ENCODE data around the gene PHB1. TPM values are rescaled to one million over a fixed set of nuclear protein-coding genes. Genes with fewer than 3 reads are reported as not detected.

The PHB1 gene
- total and polyA plus RNA-seq, 3 experiments from 2014 or later = 164 to 450 (median 440) TPM

GRCh38 chr17:49444384-49444783 is 29.7 kb upstream of the PHB1 start:
- Histone ChIP-seq H3K4me3 (ENCODE audit: low read length) (no peak overlapping the region), H3K4me1 (ENCODE audit: insufficient read depth, low read length) (no peaks in the 10 kb centered on the region), H3K36me3 (ENCODE audit: insufficient read depth, low read length) (no peaks in the 10 kb centered on the region), H3K27me3 (ENCODE audit: insufficient read depth, low read length, poor library complexity, severe bottlenecking) (peaks cover 4% of the 10 kb centered on the region), H3K9me3 (ENCODE audit: low read length) (no peaks in the 10 kb centered on the region), H3K27ac (ENCODE audit: low read depth, low read length) (no peak overlapping the region)
- no peak for DNase-seq
- Mint-ChIP-seq H3K36me3 (no peaks in the 10 kb centered on the region), H3K27me3 (peaks cover 33 to 46% of the 10 kb centered on the region in 2 donors), H3K4me3 (no peak overlapping the region), H3K27ac (no peak overlapping the region), H3K9me3 (no peaks in the 10 kb centered on the region), H3K4me1 (no peaks in the 10 kb centered on the region)
- POLR2A ChIA-PET = no interaction called here
- CTCF ChIA-PET = no interaction called here

- Histone ChIP-seq H3K4me3 (ENCODE audit: low read length) (no peak overlapping the region), H3K9me3 (ENCODE audit: low read length) (no peaks in the 10 kb centered on the region), H3K27me3 (ENCODE audit: insufficient read depth, low read length, poor library complexity, severe bottlenecking) (peaks cover 4% of the 10 kb centered on the region), H3K4me1 (ENCODE audit: insufficient read depth, low read length) (no peaks in the 10 kb centered on the region), H3K27ac (ENCODE audit: low read depth, low read length) (no peak overlapping the region), H3K36me3 (ENCODE audit: insufficient read depth, low read length) (no peaks in the 10 kb centered on the region)
- POLR2A ChIA-PET = no interaction called here
- H3K36me3 Mint-ChIP-seq = no peaks in the 10 kb centered on the region
- CTCF ChIA-PET = no interaction called here
- H3K27ac Mint-ChIP-seq = no peak overlapping the region
- DNase-seq = no peak
- H3K4me1 Mint-ChIP-seq = no peaks in the 10 kb centered on the region
- H3K27me3 Mint-ChIP-seq = peaks cover 38 to 51% of the 10 kb centered on the region in 2 donors
- H3K4me3 Mint-ChIP-seq = no peak overlapping the region
- no peaks in the 10 kb centered on the region for H3K9me3 Mint-ChIP-seq
These were observed 29.2 kb upstream of the PHB1 start for GRCh38 chr17:49443862-49444261.

GRCh38 chr17:49442041-49442440 is 27.4 kb upstream of the PHB1 start:
- Histone ChIP-seq H3K27ac (ENCODE audit: low read depth, low read length) (no peak overlapping the region), H3K4me1 (ENCODE audit: insufficient read depth, low read length) (no peaks in the 10 kb centered on the region), H3K27me3 (ENCODE audit: insufficient read depth, low read length, poor library complexity, severe bottlenecking) (peaks cover 6% of the 10 kb centered on the region), H3K4me3 (ENCODE audit: low read length) (no peak overlapping the region), H3K9me3 (ENCODE audit: low read length) (no peaks in the 10 kb centered on the region), H3K36me3 (ENCODE audit: insufficient read depth, low read length) (no peaks in the 10 kb centered on the region)
- H3K4me3 Mint-ChIP-seq = no peak overlapping the region
- H3K9me3 Mint-ChIP-seq = no peaks in the 10 kb centered on the region
- ChIA-PET POLR2A (no interaction called here), CTCF (no interaction called here)
- H3K4me1 Mint-ChIP-seq = no peaks in the 10 kb centered on the region
- peak overlapping the region in 1 of 8 donors; percentile 19 for H3K27ac Mint-ChIP-seq
- DNase-seq = no peak
- H3K27me3 Mint-ChIP-seq = peaks cover 45 to 66% of the 10 kb centered on the region in 2 donors
- H3K36me3 Mint-ChIP-seq = no peaks in the 10 kb centered on the region

- Histone ChIP-seq H3K4me3 (ENCODE audit: low read length) (no peak overlapping the region), H3K4me1 (ENCODE audit: insufficient read depth, low read length) (no peaks in the 10 kb centered on the region), H3K27me3 (ENCODE audit: insufficient read depth, low read length, poor library complexity, severe bottlenecking) (peaks cover 7% of the 10 kb centered on the region), H3K9me3 (ENCODE audit: low read length) (no peaks in the 10 kb centered on the region), H3K27ac (ENCODE audit: low read depth, low read length) (no peak overlapping the region), H3K36me3 (ENCODE audit: insufficient read depth, low read length) (no peaks in the 10 kb centered on the region)
- Mint-ChIP-seq H3K4me1 (no peaks in the 10 kb centered on the region), H3K36me3 (no peaks in the 10 kb centered on the region), H3K27ac (no peak overlapping the region), H3K27me3 (peaks cover 48 to 71% of the 10 kb centered on the region in 2 donors), H3K4me3 (no peak overlapping the region), H3K9me3 (no peaks in the 10 kb centered on the region)
- no peak for DNase-seq
- POLR2A ChIA-PET = no interaction called here
- CTCF ChIA-PET = no interaction called here
These were observed 26.9 kb upstream of the PHB1 start for GRCh38 chr17:49441578-49441977.

GRCh38 chr17:49440581-49440980 is 25.9 kb upstream of the PHB1 start:
- no peaks in the 10 kb centered on the region for H3K9me3 ChIP-seq (ENCODE audit: low read length)
- Mint-ChIP-seq H3K27me3 (peaks cover 49 to 81% of the 10 kb centered on the region in 2 donors), H3K27ac (no peak overlapping the region), H3K4me3 (no peak overlapping the region), H3K9me3 (no peaks in the 10 kb centered on the region), H3K36me3 (no peaks in the 10 kb centered on the region), H3K4me1 (no peaks in the 10 kb centered on the region)
- POLR2A ChIA-PET = no interaction called here
- DNase-seq = no peak
- H3K4me1 ChIP-seq (ENCODE audit: insufficient read depth, low read length) = no peaks in the 10 kb centered on the region
- H3K4me3 ChIP-seq (ENCODE audit: low read length) = no peak overlapping the region
- peaks cover 7% of the 10 kb centered on the region for H3K27me3 ChIP-seq (ENCODE audit: insufficient read depth, low read length, poor library complexity, severe bottlenecking)
- CTCF ChIA-PET = no interaction called here
- no peak overlapping the region for H3K27ac ChIP-seq (ENCODE audit: low read depth, low read length)
- no peaks in the 10 kb centered on the region for H3K36me3 ChIP-seq (ENCODE audit: insufficient read depth, low read length)

DNA sequence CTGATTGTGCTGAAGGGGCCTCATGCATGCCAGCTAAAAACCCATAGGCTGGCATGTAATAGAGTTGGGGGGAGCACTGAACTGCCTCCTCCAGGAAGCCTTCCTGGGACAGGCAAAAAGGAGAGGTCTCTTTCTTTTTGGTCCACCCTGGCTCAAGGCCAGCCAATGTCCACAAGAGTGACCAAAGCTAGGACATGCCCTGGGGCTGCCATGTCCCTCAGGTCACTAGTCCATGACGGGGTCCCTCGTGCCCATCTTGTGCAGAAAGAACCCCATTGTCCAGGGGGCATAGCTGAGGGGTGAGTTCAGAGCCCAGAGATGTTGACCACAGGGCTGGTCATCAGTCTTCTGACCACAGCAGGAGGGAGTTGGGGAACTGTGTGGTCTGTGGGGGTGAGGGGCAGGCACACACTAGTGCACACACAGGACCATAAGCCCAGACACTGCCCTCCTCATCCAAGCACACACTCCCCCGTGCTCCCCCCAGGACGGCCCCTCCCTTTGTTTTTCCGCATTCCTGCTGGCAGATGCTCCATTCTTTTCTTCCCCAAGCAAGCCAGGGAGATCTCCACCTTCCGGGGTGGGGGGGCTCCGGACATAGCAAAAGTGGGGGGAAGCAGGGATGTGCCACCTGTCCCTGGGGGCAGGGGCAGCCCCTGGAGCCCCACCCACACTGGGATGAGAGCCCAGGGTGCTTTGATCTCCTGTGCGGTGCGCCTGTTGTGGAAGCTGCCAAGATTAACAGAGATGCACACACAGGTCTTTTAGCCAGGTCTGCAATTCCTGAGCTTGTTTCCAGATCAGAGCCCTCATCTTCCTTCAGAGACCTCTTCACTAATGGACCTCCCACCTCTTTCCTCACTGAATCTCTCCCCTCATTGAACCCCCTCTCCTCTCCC is 25.2 kb upstream of the PHB1 start:
- no peaks in the 10 kb centered on the region for H3K36me3 ChIP-seq (ENCODE audit: insufficient read depth, low read length)
- no peaks in the 10 kb centered on the region for H3K4me1 ChIP-seq (ENCODE audit: insufficient read depth, low read length)
- no peak overlapping the region for H3K4me3 ChIP-seq (ENCODE audit: low read length)
- H3K9me3 ChIP-seq (ENCODE audit: low read length) = no peaks in the 10 kb centered on the region
- Mint-ChIP-seq H3K36me3 (no peaks in the 10 kb centered on the region), H3K9me3 (no peaks in the 10 kb centered on the region), H3K27ac (no peak overlapping the region), H3K4me1 (no peaks in the 10 kb centered on the region), H3K4me3 (no peak overlapping the region), H3K27me3 (peaks cover 50 to 80% of the 10 kb centered on the region in 2 donors)
- H3K27ac ChIP-seq (ENCODE audit: low read depth, low read length) = no peak overlapping the region
- DNase-seq = no peak
- ChIA-PET CTCF (interaction anchor here (2.4 to 6.4 kb wide), 2 partner anchors 32 to 117 kb away, joined by 6 to 40 read pairs; no protein-coding TSS in a partner anchor), POLR2A (no interaction called here)
- peaks cover 7% of the 10 kb centered on the region for H3K27me3 ChIP-seq (ENCODE audit: insufficient read depth, low read length, poor library complexity, severe bottlenecking)

DNA sequence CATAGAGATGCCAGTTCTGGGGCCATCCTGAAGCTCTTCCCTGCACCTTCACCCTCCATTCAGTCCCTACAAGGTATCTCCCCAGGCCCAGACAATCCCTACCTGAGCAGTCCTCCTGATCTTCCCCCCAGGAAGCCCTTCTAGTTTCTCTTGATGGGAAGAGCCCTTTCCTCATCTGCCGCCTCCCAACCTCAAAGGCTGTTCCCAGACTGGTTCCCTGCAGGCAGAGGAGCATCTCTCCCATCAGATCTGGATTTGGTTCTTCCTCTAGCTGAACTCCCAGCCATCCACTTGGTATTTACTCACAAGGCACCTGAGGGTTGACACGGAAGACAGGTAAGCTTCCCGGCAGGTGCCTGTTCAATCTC is 24.6 kb upstream of the PHB1 start:
- no peak overlapping the region for H3K4me3 Mint-ChIP-seq

GRCh38 chr17:49438436-49439278 is 24.0 kb upstream of the PHB1 start:
- Mint-ChIP-seq H3K27me3 (peaks cover 50 to 76% of the 10 kb centered on the region in 2 donors), H3K4me3 (no peak overlapping the region), H3K36me3 (no peaks in the 10 kb centered on the region), H3K27ac (no peak overlapping the region), H3K9me3 (no peaks in the 10 kb centered on the region), H3K4me1 (no peaks in the 10 kb centered on the region)
- POLR2A ChIA-PET = no interaction called here
- CTCF ChIA-PET = interaction anchor here (1.2 to 6.4 kb wide), 3 partner anchors 10 to 118 kb away, joined by 3 to 40 read pairs (median 6); no protein-coding TSS in a partner anchor
- Histone ChIP-seq H3K9me3 (ENCODE audit: low read length) (no peaks in the 10 kb centered on the region), H3K4me3 (ENCODE audit: low read length) (no peak overlapping the region), H3K27me3 (ENCODE audit: insufficient read depth, low read length, poor library complexity, severe bottlenecking) (peaks cover 7% of the 10 kb centered on the region), H3K36me3 (ENCODE audit: insufficient read depth, low read length) (no peaks in the 10 kb centered on the region), H3K27ac (ENCODE audit: low read depth, low read length) (no peak overlapping the region), H3K4me1 (ENCODE audit: insufficient read depth, low read length) (no peaks in the 10 kb centered on the region)
- DNase-seq = no peak

More for the DNA sequence above, 24.6 kb upstream of the PHB1 start:
- no peak overlapping the region for H3K27ac ChIP-seq (ENCODE audit: low read depth, low read length)
- no peaks in the 10 kb centered on the region for H3K36me3 Mint-ChIP-seq
- no peak overlapping the region for H3K4me3 ChIP-seq (ENCODE audit: low read length)
- no peaks in the 10 kb centered on the region for H3K36me3 ChIP-seq (ENCODE audit: insufficient read depth, low read length)
- no peak for DNase-seq
- peaks cover 50 to 79% of the 10 kb centered on the region in 2 donors for H3K27me3 Mint-ChIP-seq
- H3K27ac Mint-ChIP-seq = no peak overlapping the region
- no peaks in the 10 kb centered on the region for H3K4me1 Mint-ChIP-seq
- POLR2A ChIA-PET = no interaction called here
- no peaks in the 10 kb centered on the region for H3K4me1 ChIP-seq (ENCODE audit: insufficient read depth, low read length)
- no peaks in the 10 kb centered on the region for H3K9me3 Mint-ChIP-seq
- CTCF ChIA-PET = interaction anchor here (2.4 to 6.4 kb wide), 2 partner anchors 31 to 118 kb away, joined by 6 to 40 read pairs; no protein-coding TSS in a partner anchor
- no peaks in the 10 kb centered on the region for H3K9me3 ChIP-seq (ENCODE audit: low read length)
- H3K27me3 ChIP-seq (ENCODE audit: insufficient read depth, low read length, poor library complexity, severe bottlenecking) = peaks cover 7% of the 10 kb centered on the region
